ENCODE results near the gene C1QTNF8. TPM values are rescaled to one million over a fixed set of nuclear protein-coding genes. Genes with fewer than 3 reads are reported as not detected.

The C1QTNF8 gene
- total and polyA plus RNA-seq, 2 of the 13 experiments (the other 11 are each of a cell fraction or from before 2014, with no cell fraction given): 0.09 TPM; not detected in 1

- TF ChIP-seq ZNF740 (CRISPR knock-in tag; IDR thresholded peaks at IDR 0.05) (peak; percentile 82; the same call in 1 of the 2 replicates), ZNF670 (CRISPR knock-in tag; IDR thresholded peaks at IDR 0.05; ENCODE audit: borderline replicate concordance) (peak; percentile 97), DRAP1 (CRISPR knock-in tag; IDR thresholded peaks at IDR 0.05) (peak; percentile 65), AGO1 (IDR thresholded peaks at IDR 0.05; ENCODE audit: low read depth, low read length, poor library complexity, severe bottlenecking) (peak; percentile 14), ZNF772 (CRISPR knock-in tag; IDR thresholded peaks at IDR 0.05) (peak; percentile 98), ATF2 (CRISPR knock-in tag; IDR thresholded peaks at IDR 0.05) (peak; percentile 57; the same call in 1 of the 2 replicates), ZSCAN31 (CRISPR knock-in tag; IDR thresholded peaks at IDR 0.05; ENCODE audit: low read depth) (peak; percentile 88), ETV6 (CRISPR knock-in tag; conservative IDR thresholded peaks at IDR 0.05) (0 out of 2 replicates have a peak, but pooled peaks have one; percentile 25), NCOA2 (CRISPR knock-in tag; IDR thresholded peaks at IDR 0.05) (peak; percentile 87), BCL6 (CRISPR knock-in tag; IDR thresholded peaks at IDR 0.05) (peak; percentile 72), SP4 (CRISPR knock-in tag; IDR thresholded peaks at IDR 0.05) (peak; percentile 59; the same call in 1 of the 2 replicates), SYNCRIP (IDR thresholded peaks at IDR 0.05; ENCODE audit: insufficient read depth, low read depth, low read length) (no peak), SIN3A (IDR thresholded peaks at IDR 0.05; ENCODE audit: borderline replicate concordance, low read depth, low read length) (no peak), ZNF282 (IDR thresholded peaks at IDR 0.05; ENCODE audit: partially characterized antibody) (no peak), ARNT2 (CRISPR knock-in tag; IDR thresholded peaks at IDR 0.05; ENCODE audit: low read depth) (peak; percentile 85), ZNF557 (CRISPR knock-in tag; IDR thresholded peaks at IDR 0.05) (0 out of 2 replicates have a peak, but pooled peaks have one; percentile 58), ZC3H13 (CRISPR knock-in tag; IDR thresholded peaks at IDR 0.05) (peak; percentile 96), ZNF275 (CRISPR knock-in tag; IDR thresholded peaks at IDR 0.05; ENCODE audit: borderline replicate concordance) (peak; percentile 45; the same call in 1 of the 2 replicates), IRX3 (CRISPR knock-in tag; IDR thresholded peaks at IDR 0.05; ENCODE audit: borderline replicate concordance, low read depth) (peak; percentile 69; the same call in 1 of the 2 replicates), DR1 (CRISPR knock-in tag; IDR thresholded peaks at IDR 0.05) (no peak; the same call in 1 of the 2 replicates), MTERF4 (CRISPR knock-in tag; IDR thresholded peaks at IDR 0.05) (peak; percentile 83; the same call in 1 of the 2 replicates), ZMYM2 (CRISPR knock-in tag; IDR thresholded peaks at IDR 0.05) (peak; percentile 98), ZBTB1 (CRISPR knock-in tag; IDR thresholded peaks at IDR 0.05; ENCODE audit: borderline replicate concordance) (no peak), CAMTA2 (CRISPR knock-in tag; IDR thresholded peaks at IDR 0.05; ENCODE audit: borderline replicate concordance) (peak; percentile 74; the same call in 1 of the 2 replicates), ZNF441 (CRISPR knock-in tag; IDR thresholded peaks at IDR 0.05; ENCODE audit: borderline replicate concordance) (peak; percentile 81), ZNF563 (CRISPR knock-in tag; IDR thresholded peaks at IDR 0.05) (peak; percentile 87; the same call in 1 of the 2 replicates)
Measured at GRCh38 chr16:1082266-1082951, 13.6 kb downstream of the C1QTNF8 start (continued).
